ENCODE results near the gene TAGLN.

TAGLN gene

GRCh38 chr11:117239295-117239694 is 40.1 kb downstream of the TAGLN start:
- DNase-seq, result no peak
- no peak overlapping the region for H3K27ac Mint-ChIP-seq
- peaks cover 2% of the 10 kb centered on the region for H3K4me1 Mint-ChIP-seq (ENCODE audit: low read depth)
- no peaks in the 10 kb centered on the region for H3K27me3 Mint-ChIP-seq
- H3K36me3 Mint-ChIP-seq (ENCODE audit: low read depth), result peaks cover 55% of the 10 kb centered on the region
- no peak overlapping the region for H3K4me3 Mint-ChIP-seq
- H3K9me3 Mint-ChIP-seq, result no peaks in the 10 kb centered on the region

GRCh38 chr11:117248341-117248740 is 49.2 kb downstream of the TAGLN start:
- Mint-ChIP-seq H3K4me1 (ENCODE audit: low read depth) (no peaks in the 10 kb centered on the region), H3K36me3 (ENCODE audit: low read depth) (peaks cover 72% of the 10 kb centered on the region), H3K27ac (no peak overlapping the region)

GRCh38 chr11:117249571-117249970 is 50.4 kb downstream of the TAGLN start:
- Mint-ChIP-seq H3K4me1 (ENCODE audit: low read depth) (no peaks in the 10 kb centered on the region), H3K9me3 (no peaks in the 10 kb centered on the region), H3K4me3 (no peak overlapping the region), H3K27me3 (no peaks in the 10 kb centered on the region), H3K36me3 (ENCODE audit: low read depth) (peaks cover 72% of the 10 kb centered on the region), H3K27ac (no peak overlapping the region)
- no peak for DNase-seq

More at GRCh38 chr11:117248341-117248740, 49.2 kb downstream of the TAGLN start:
- Mint-ChIP-seq H3K27me3 (no peaks in the 10 kb centered on the region), H3K9me3 (no peaks in the 10 kb centered on the region), H3K4me3 (no peak overlapping the region)
- no peak for DNase-seq

- no peak for DNase-seq
- H3K36me3 Mint-ChIP-seq (ENCODE audit: low read depth), result peaks cover 64% of the 10 kb centered on the region
- no peaks in the 10 kb centered on the region for H3K27me3 Mint-ChIP-seq
- peaks cover 3% of the 10 kb centered on the region for H3K4me1 Mint-ChIP-seq (ENCODE audit: low read depth)
- no peak overlapping the region for H3K4me3 Mint-ChIP-seq
- no peak overlapping the region for H3K27ac Mint-ChIP-seq
- H3K9me3 Mint-ChIP-seq, result no peaks in the 10 kb centered on the region
Observed at GRCh38 chr11:117251506-117251905, 52.3 kb downstream of the TAGLN start.

GRCh38 chr11:117255966-117256365 is 56.8 kb downstream of the TAGLN start:
- Mint-ChIP-seq H3K9me3 (no peaks in the 10 kb centered on the region), H3K27me3 (no peaks in the 10 kb centered on the region), H3K27ac (no peak overlapping the region), H3K4me3 (no peak overlapping the region), H3K4me1 (ENCODE audit: low read depth) (peaks cover 5% of the 10 kb centered on the region), H3K36me3 (ENCODE audit: low read depth) (peaks cover 43% of the 10 kb centered on the region)
- DNase-seq, result no peak

- Mint-ChIP-seq H3K27me3 (no peaks in the 10 kb centered on the region), H3K36me3 (ENCODE audit: low read depth) (peaks cover 44% of the 10 kb centered on the region), H3K9me3 (no peaks in the 10 kb centered on the region), H3K4me1 (ENCODE audit: low read depth) (peaks cover 5% of the 10 kb centered on the region), H3K4me3 (no peak overlapping the region), H3K27ac (no peak overlapping the region)
- no peak for DNase-seq
Observed at GRCh38 chr11:117256573-117256972, 57.4 kb downstream of the TAGLN start.

All from activated T-cell treated with anti-CD3 and anti-CD28 coated beads, Interleukin-2, amount 50 U/mL, for 24 hours (primary cell).